Thyroid gland (tissue), 4 donors: ENCODE data around the gene SMYD4.

Experiments
- CTCF ChIP-seq, 6 experiments: fragments of 200-600 bp in 3 of 6; fragments of 450-650 bp in 3 of 6; sonication (generic) in 3 of 6; IDR thresholded peaks; one replicate each; pipeline ENCODE4 v1.5.1; 2016 to 2019; ENCODE audit warnings: antibody characterized with exemption in 6 of 6, mild to moderate bottlenecking in 2 of 6, inconsistent platforms in 1 of 6, moderate library complexity in 1 of 6
- POLR2A ChIP-seq, 2 donors: fragments of 450-650 bp; IDR thresholded peaks; one replicate each; pipeline ENCODE4 v1.6.1; 2017; ENCODE audit warnings: antibody characterized with exemption in 2 of 2, mild to moderate bottlenecking in 2 of 2, moderate library complexity in 1 of 2

- TF ChIP-seq POLR2A (IDR thresholded peaks at IDR 0.05), result no peak
- TF ChIP-seq CTCF (IDR thresholded peaks at IDR 0.05), result no peak
These were observed 42.3 kb downstream of the SMYD4 start for GRCh38 chr17:1787301-1787902.
